NT2/D1 (cell line): Measurements from ENCODE around the gene GALNT18.

Source experiments
- SUZ12 ChIP-seq: IDR thresholded peaks from 2 replicates; pipeline ENCODE4 v1.6.1; 2011; ENCODE audit not compliant: insufficient read length, insufficient read depth; ENCODE audit errors: extremely low read depth
- YY1 ChIP-seq: IDR thresholded peaks from 2 replicates; pipeline ENCODE4 v1.6.1; 2011; ENCODE audit not compliant: insufficient read length, insufficient read depth

- TF ChIP-seq YY1: no peak
- no peak for TF ChIP-seq SUZ12
These were observed 108.9 kb downstream of the GALNT18 start for GRCh38 chr11:11512929-11513328.
